Measurements from ENCODE around the gene CRTAP. TPM values are rescaled to one million over a fixed set of nuclear protein-coding genes. Genes with fewer than 3 reads are reported as not detected.

The CRTAP gene
- total and polyA plus RNA-seq, 3 experiments from 2014 or later, result 49.5 to 84.0 (median 50.3) TPM

GRCh38 chr3:33144433-33144832 lies 30.6 kb downstream of the CRTAP start:
- Histone ChIP-seq H3K4me3 (ENCODE audit: low read length) (no peak overlapping the region), H3K36me3 (ENCODE audit: insufficient read depth, low read length) (no peaks in the 10 kb centered on the region), H3K27ac (ENCODE audit: low read depth, low read length) (no peak overlapping the region), H3K9me3 (ENCODE audit: low read length) (no peaks in the 10 kb centered on the region), H3K27me3 (ENCODE audit: insufficient read depth, low read length, poor library complexity, severe bottlenecking) (no peaks in the 10 kb centered on the region), H3K4me1 (ENCODE audit: insufficient read depth, low read length) (no peaks in the 10 kb centered on the region)
- Mint-ChIP-seq H3K4me1 (peaks cover 0 to 8% (median 5%) of the 10 kb centered on the region in 3 donors), H3K27me3 (no peaks in the 10 kb centered on the region), H3K4me3 (no peak overlapping the region), H3K27ac (peak overlapping the region in 3 of 8 donors; percentile 7 to 68 (median 12)), H3K36me3 (peaks cover 7 to 58% (median 17%) of the 10 kb centered on the region in 3 donors), H3K9me3 (no peaks in the 10 kb centered on the region)
- DNase-seq, result peak in 1 of 5 donors; percentile 8
- CTCF ChIA-PET, result interaction anchor here (0.7 to 2.7 kb wide), 3 partner anchors 10 to 36 kb away, joined by 3 to 13 read pairs (median 3); no protein-coding TSS in a partner anchor
- POLR2A ChIA-PET, result no interaction called here

GRCh38 chr3:33145221-33145900 lies 31.5 kb downstream of the CRTAP start:
- no peaks in the 10 kb centered on the region for H3K9me3 Mint-ChIP-seq

GRCh38 chr3:33145901-33146580 lies 32.2 kb downstream of the CRTAP start:
- no peaks in the 10 kb centered on the region for H3K9me3 ChIP-seq (ENCODE audit: low read length)
- H3K27ac Mint-ChIP-seq, result no peak overlapping the region
- no peak overlapping the region for H3K4me3 ChIP-seq (ENCODE audit: low read length)
- no peak overlapping the region for H3K27ac ChIP-seq (ENCODE audit: low read depth, low read length)
- H3K36me3 Mint-ChIP-seq, result peaks cover 7 to 46% (median 17%) of the 10 kb centered on the region in 3 donors
- H3K4me1 Mint-ChIP-seq, result peaks cover 0 to 8% (median 5%) of the 10 kb centered on the region in 3 donors
- H3K9me3 Mint-ChIP-seq, result no peaks in the 10 kb centered on the region
- H3K27me3 ChIP-seq (ENCODE audit: insufficient read depth, low read length, poor library complexity, severe bottlenecking), result no peaks in the 10 kb centered on the region
- ChIA-PET CTCF (interaction anchor here (2.7 kb wide), 1 partner anchor 14 kb away, joined by 13 read pairs; no protein-coding TSS in a partner anchor), POLR2A (no interaction called here)
- DNase-seq, result no peak
- peaks cover 0 to under 1% of the 10 kb centered on the region in 2 donors for H3K27me3 Mint-ChIP-seq
- no peaks in the 10 kb centered on the region for H3K4me1 ChIP-seq (ENCODE audit: insufficient read depth, low read length)
- H3K4me3 Mint-ChIP-seq, result no peak overlapping the region
- H3K36me3 ChIP-seq (ENCODE audit: insufficient read depth, low read length), result no peaks in the 10 kb centered on the region

More at GRCh38 chr3:33145221-33145900, 31.5 kb downstream of the CRTAP start:
- no peaks in the 10 kb centered on the region for H3K9me3 ChIP-seq (ENCODE audit: low read length)
- Mint-ChIP-seq H3K4me1 (peaks cover 0 to 8% (median 5%) of the 10 kb centered on the region in 3 donors), H3K4me3 (no peak overlapping the region), H3K27me3 (no peaks in the 10 kb centered on the region), H3K27ac (no peak overlapping the region), H3K36me3 (peaks cover 7 to 53% (median 17%) of the 10 kb centered on the region in 3 donors)
- DNase-seq, result no peak
- CTCF ChIA-PET, result interaction anchor here (0.7 to 2.7 kb wide), 2 partner anchors 14 to 35 kb away, joined by 3 to 13 read pairs; no protein-coding TSS in a partner anchor
- H3K27me3 ChIP-seq (ENCODE audit: insufficient read depth, low read length, poor library complexity, severe bottlenecking), result no peaks in the 10 kb centered on the region
- no peaks in the 10 kb centered on the region for H3K4me1 ChIP-seq (ENCODE audit: insufficient read depth, low read length)
- H3K36me3 ChIP-seq (ENCODE audit: insufficient read depth, low read length), result no peaks in the 10 kb centered on the region
- no peak overlapping the region for H3K4me3 ChIP-seq (ENCODE audit: low read length)
- H3K27ac ChIP-seq (ENCODE audit: low read depth, low read length), result no peak overlapping the region
- POLR2A ChIA-PET, result no interaction called here

GRCh38 chr3:33146791-33147445 lies 33.1 kb downstream of the CRTAP start:
- H3K36me3 ChIP-seq (ENCODE audit: insufficient read depth, low read length), result no peaks in the 10 kb centered on the region
- Mint-ChIP-seq H3K27me3 (peaks cover 3 to 5% of the 10 kb centered on the region in 2 donors), H3K27ac (peak overlapping the region in 1 of 8 donors; percentile 47), H3K9me3 (no peaks in the 10 kb centered on the region), H3K36me3 (peaks cover 7 to 37% (median 10%) of the 10 kb centered on the region in 3 donors), H3K4me3 (no peak overlapping the region), H3K4me1 (peaks cover 0 to 6% (median 1%) of the 10 kb centered on the region in 3 donors)
- ChIA-PET CTCF (interaction anchor here (0.9 to 1.4 kb wide), 3 partner anchors 10 to 24 kb away, joined by 3 read pairs; no protein-coding TSS in a partner anchor), POLR2A (no interaction called here)
- no peaks in the 10 kb centered on the region for H3K27me3 ChIP-seq (ENCODE audit: insufficient read depth, low read length, poor library complexity, severe bottlenecking)
- DNase-seq, result no peak
- H3K27ac ChIP-seq (ENCODE audit: low read depth, low read length), result no peak overlapping the region
- no peak overlapping the region for H3K4me3 ChIP-seq (ENCODE audit: low read length)
- H3K9me3 ChIP-seq (ENCODE audit: low read length), result no peaks in the 10 kb centered on the region
- H3K4me1 ChIP-seq (ENCODE audit: insufficient read depth, low read length), result no peaks in the 10 kb centered on the region

DNA sequence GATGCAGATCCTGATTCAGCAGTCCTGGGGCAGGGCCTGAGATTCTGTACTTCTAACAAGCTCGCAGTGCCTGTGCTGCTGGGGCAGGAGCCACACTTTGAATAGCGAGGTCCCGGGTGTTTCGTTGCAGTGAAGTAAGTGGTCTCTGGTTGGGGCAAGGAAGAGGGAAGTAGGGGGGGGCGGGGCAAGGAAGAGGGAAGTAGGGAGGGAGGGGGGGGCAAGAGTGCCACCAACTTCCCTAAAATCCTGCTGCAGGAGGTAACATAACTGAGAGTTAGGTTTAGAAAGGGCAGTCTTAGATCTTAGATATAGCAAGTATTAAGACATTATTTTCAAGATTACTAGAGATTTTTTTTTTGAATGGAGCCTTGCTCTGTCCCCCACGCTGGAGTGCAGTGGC lies 35.5 kb downstream of the CRTAP start:
- H3K27me3 ChIP-seq (ENCODE audit: insufficient read depth, low read length, poor library complexity, severe bottlenecking), result no peaks in the 10 kb centered on the region
- H3K4me3 ChIP-seq (ENCODE audit: low read length), result no peak overlapping the region
- ChIA-PET CTCF (interaction anchor here (1.9 kb wide), 1 partner anchor 9 kb away, joined by 4 read pairs; no protein-coding TSS in a partner anchor), POLR2A (no interaction called here)
- Mint-ChIP-seq H3K27me3 (peaks cover 11 to 15% of the 10 kb centered on the region in 2 donors), H3K27ac (peak overlapping the region in 1 of 8 donors; percentile 5), H3K4me3 (no peak overlapping the region), H3K36me3 (peaks cover 0 to 14% (median 0%) of the 10 kb centered on the region in 3 donors), H3K9me3 (no peaks in the 10 kb centered on the region), H3K4me1 (no peaks in the 10 kb centered on the region)
- no peak for DNase-seq
- no peaks in the 10 kb centered on the region for H3K9me3 ChIP-seq (ENCODE audit: low read length)
- no peak overlapping the region for H3K27ac ChIP-seq (ENCODE audit: low read depth, low read length)
- no peaks in the 10 kb centered on the region for H3K4me1 ChIP-seq (ENCODE audit: insufficient read depth, low read length)
- no peaks in the 10 kb centered on the region for H3K36me3 ChIP-seq (ENCODE audit: insufficient read depth, low read length)

GRCh38 chr3:33152363-33153360 lies 38.8 kb downstream of the CRTAP start:
- Histone ChIP-seq H3K4me3 (ENCODE audit: low read length) (no peak overlapping the region), H3K36me3 (ENCODE audit: insufficient read depth, low read length) (no peaks in the 10 kb centered on the region), H3K27me3 (ENCODE audit: insufficient read depth, low read length, poor library complexity, severe bottlenecking) (no peaks in the 10 kb centered on the region), H3K27ac (ENCODE audit: low read depth, low read length) (no peak overlapping the region), H3K4me1 (ENCODE audit: insufficient read depth, low read length) (no peaks in the 10 kb centered on the region), H3K9me3 (ENCODE audit: low read length) (no peaks in the 10 kb centered on the region)
- POLR2A ChIA-PET, result no interaction called here
- Mint-ChIP-seq H3K4me1 (no peaks in the 10 kb centered on the region), H3K4me3 (no peak overlapping the region), H3K27ac (no peak overlapping the region), H3K9me3 (no peaks in the 10 kb centered on the region), H3K27me3 (peaks cover 23 to 42% of the 10 kb centered on the region in 2 donors), H3K36me3 (no peaks in the 10 kb centered on the region)
- DNase-seq, result no peak
- CTCF ChIA-PET, result interaction anchor here (1.5 kb wide), 1 partner anchor 21 kb away, joined by 4 read pairs; no protein-coding TSS in a partner anchor

GRCh38 chr3:33153782-33154181 lies 40.0 kb downstream of the CRTAP start:
- H3K27me3 ChIP-seq (ENCODE audit: insufficient read depth, low read length, poor library complexity, severe bottlenecking), result no peaks in the 10 kb centered on the region
- no peaks in the 10 kb centered on the region for H3K9me3 ChIP-seq (ENCODE audit: low read length)
- no peaks in the 10 kb centered on the region for H3K36me3 ChIP-seq (ENCODE audit: insufficient read depth, low read length)
- H3K4me3 ChIP-seq (ENCODE audit: low read length), result no peak overlapping the region
- Mint-ChIP-seq H3K4me3 (no peak overlapping the region), H3K27me3 (peaks cover 34 to 53% of the 10 kb centered on the region in 2 donors), H3K4me1 (no peaks in the 10 kb centered on the region), H3K36me3 (no peaks in the 10 kb centered on the region), H3K9me3 (no peaks in the 10 kb centered on the region), H3K27ac (no peak overlapping the region)
- ChIA-PET POLR2A (no interaction called here), CTCF (interaction anchor here (0.8 kb wide), 1 partner anchor 9 kb away, joined by 3 read pairs; no protein-coding TSS in a partner anchor)
- DNase-seq, result no peak
- H3K27ac ChIP-seq (ENCODE audit: low read depth, low read length), result no peak overlapping the region
- H3K4me1 ChIP-seq (ENCODE audit: insufficient read depth, low read length), result no peaks in the 10 kb centered on the region

Data from CD8-positive, alpha-beta memory T cell (primary cell).